Fibroblast of lung (primary cell): ENCODE data around the gene SEC61A2.

Experiments
- EZH2 ChIP-seq: IDR thresholded peaks from 2 replicates; pipeline ENCODE4 v1.5.1; 2012; ENCODE audit warnings: low read length, control low read depth, mild to moderate bottlenecking; ENCODE audit errors: missing control alignments
- TF ChIP-seq, protein P1 (sequence below), 2 donors: IDR thresholded peaks in 1 of 2; conservative IDR thresholded peaks in 1 of 2; 1 replicate in 1 of 2; 2 replicates in 1 of 2; pipeline ENCODE4 v1.5.1; 2011 to 2012; ENCODE audit warnings: low read length in 2 of 2, control low read depth in 1 of 2, inconsistent platforms in 1 of 2, low read depth in 1 of 2, mild to moderate bottlenecking in 1 of 2

DNA sequence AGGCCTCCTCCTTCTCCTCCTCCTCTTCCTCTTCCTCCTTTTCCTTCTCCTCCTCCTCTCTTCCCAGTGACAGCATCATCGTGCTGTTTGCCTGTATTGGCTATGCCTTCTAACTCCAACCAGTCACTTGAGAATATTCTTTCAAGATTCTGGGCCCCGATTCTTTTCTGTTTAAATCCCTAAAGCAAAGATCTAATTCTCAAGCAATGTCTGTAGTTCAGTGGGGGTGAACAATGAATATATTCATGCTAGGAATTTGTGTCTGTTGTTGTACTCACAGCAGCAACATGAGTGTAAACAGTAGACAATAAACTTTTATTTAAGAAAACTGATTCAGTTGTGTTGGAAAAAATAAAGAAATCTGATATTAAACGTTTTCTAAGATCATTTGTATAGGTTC lies 35.6 kb downstream of the SEC61A2 start:
- TF ChIP-seq, protein P1, sequence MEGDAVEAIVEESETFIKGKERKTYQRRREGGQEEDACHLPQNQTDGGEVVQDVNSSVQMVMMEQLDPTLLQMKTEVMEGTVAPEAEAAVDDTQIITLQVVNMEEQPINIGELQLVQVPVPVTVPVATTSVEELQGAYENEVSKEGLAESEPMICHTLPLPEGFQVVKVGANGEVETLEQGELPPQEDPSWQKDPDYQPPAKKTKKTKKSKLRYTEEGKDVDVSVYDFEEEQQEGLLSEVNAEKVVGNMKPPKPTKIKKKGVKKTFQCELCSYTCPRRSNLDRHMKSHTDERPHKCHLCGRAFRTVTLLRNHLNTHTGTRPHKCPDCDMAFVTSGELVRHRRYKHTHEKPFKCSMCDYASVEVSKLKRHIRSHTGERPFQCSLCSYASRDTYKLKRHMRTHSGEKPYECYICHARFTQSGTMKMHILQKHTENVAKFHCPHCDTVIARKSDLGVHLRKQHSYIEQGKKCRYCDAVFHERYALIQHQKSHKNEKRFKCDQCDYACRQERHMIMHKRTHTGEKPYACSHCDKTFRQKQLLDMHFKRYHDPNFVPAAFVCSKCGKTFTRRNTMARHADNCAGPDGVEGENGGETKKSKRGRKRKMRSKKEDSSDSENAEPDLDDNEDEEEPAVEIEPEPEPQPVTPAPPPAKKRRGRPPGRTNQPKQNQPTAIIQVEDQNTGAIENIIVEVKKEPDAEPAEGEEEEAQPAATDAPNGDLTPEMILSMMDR (conservative IDR thresholded peaks at IDR 0.05 in 1 of 2, IDR thresholded peaks at IDR 0.05 in 1 of 2; ENCODE audit: low read depth in 1 of 2, low read length in 2 of 2): no peak
- TF ChIP-seq EZH2: no peak
